ENCODE data around the gene TULP4. TPM values are rescaled to one million over a fixed set of nuclear protein-coding genes. Genes with fewer than 3 reads are reported as not detected.

TULP4 gene
- polyA plus RNA-seq, 2 of the 4 experiments (the other 2 are of a cell fraction) = 5.0 to 10.6 TPM

- no peak for TF ChIP-seq HMGXB4 (CRISPR knock-in tag; IDR thresholded peaks at IDR 0.05; ENCODE audit: borderline replicate concordance)
- no peak for TF ChIP-seq HOXB13 (CRISPR knock-in tag; IDR thresholded peaks at IDR 0.05; ENCODE audit: low read depth)
- TF ChIP-seq HES2 (IDR thresholded peaks at IDR 0.05) = no peak
- no peak for TF ChIP-seq FOSL2 (IDR thresholded peaks at IDR 0.05)
- TF ChIP-seq FOSL2 (CRISPR knock-in tag; IDR thresholded peaks at IDR 0.05) = no peak
- TF ChIP-seq ZC3H11A (IDR thresholded peaks at IDR 0.05) = no peak
- TF ChIP-seq SREBF2 (IDR thresholded peaks at IDR 0.05) = no peak
Measured at GRCh38 chr6:158332237-158332636, 20.0 kb downstream of the TULP4 start (continued).

- ChIA-PET POLR2A (no interaction called here), CTCF (interaction anchor here (2.2 kb wide), 1 partner anchor 21 kb away, joined by 5 read pairs; no protein-coding TSS in a partner anchor)
- ATAC-seq = no peak
- WGBS (ENCODE audit: missing lambda C conversion rate) = 98% methylated on average over 4 of the region's 4 CpGs
- no peak for DNase-seq (ENCODE audit: low read depth in 1 of 2, low spot score in 1 of 2)
- Histone ChIP-seq H3K4me2 (no peak overlapping the region), H3K9me3 (peaks cover 2% of the 10 kb centered on the region; the same call in 1 of the 3 replicates), H3K4me1 (0 out of 3 replicates have a peak, but pooled peaks cover 6% of the 10 kb centered on the region), H3K27ac (no peak overlapping the region), H3K4me3 (no peak overlapping the region)
- TF ChIP-seq EP300 (IDR thresholded peaks at IDR 0.05) (no peak), ZC3H11A (IDR thresholded peaks at IDR 0.05) (no peak), SREBF2 (IDR thresholded peaks at IDR 0.05) (no peak), BHLHE40 (IDR thresholded peaks at IDR 0.05; ENCODE audit: low read depth, low read length) (no peak), GATA3 (IDR thresholded peaks at IDR 0.05; ENCODE audit: borderline replicate concordance) (no peak), CEBPB (IDR thresholded peaks at IDR 0.05) (no peak)
- no peak for FAIRE-seq
Measured at GRCh38 chr6:158333094-158333493, 20.8 kb downstream of the TULP4 start.

GRCh38 chr6:158334534-158334933 is 22.3 kb downstream of the TULP4 start:
- no peak overlapping the region for H3K27ac ChIP-seq
- H3K4me3 ChIP-seq = no peak overlapping the region
- POLR2A ChIA-PET = no interaction called here
- ATAC-seq (no peak), FAIRE-seq (no peak), DNase-seq (ENCODE audit: low read depth in 1 of 2, low spot score in 1 of 2) (no peak)
- 95% methylated on average over 2 of the region's 2 CpGs for WGBS (ENCODE audit: missing lambda C conversion rate)
- TF ChIP-seq HOXA7 (CRISPR knock-in tag; IDR thresholded peaks at IDR 0.05) (no peak), SMC3 (IDR thresholded peaks at IDR 0.05) (no peak)
- H3K9me3 ChIP-seq = peaks cover 2% of the 10 kb centered on the region; the same call in 1 of the 3 replicates
- H3K4me1 ChIP-seq = peaks cover 7% of the 10 kb centered on the region; the same call in 1 of the 3 replicates
- CTCF ChIA-PET = interaction anchor here (1.1 to 2.2 kb wide), 2 partner anchors 20 to 114 kb away, joined by 3 to 5 read pairs; no protein-coding TSS in a partner anchor
- no peak overlapping the region for H3K4me2 ChIP-seq

GRCh38 chr6:158337332-158337731 is 25.1 kb downstream of the TULP4 start:
- H3K4me2 ChIP-seq = no peak overlapping the region
- peaks cover 7% of the 10 kb centered on the region; the same call in 1 of the 3 replicates for H3K4me1 ChIP-seq
- no peak for FAIRE-seq
- TF ChIP-seq CEBPB (IDR thresholded peaks at IDR 0.05) (no peak), PBX3 (IDR thresholded peaks at IDR 0.05) (no peak), MYC (IDR thresholded peaks at IDR 0.05; ENCODE audit: borderline replicate concordance, low read length) (no peak), NR3C1 (IDR thresholded peaks at IDR 0.05) (no peak), CHD2 (IDR thresholded peaks at IDR 0.05; ENCODE audit: low read length, partially characterized antibody) (no peak), CTCF (IDR thresholded peaks at IDR 0.05) (no peak), TFCP2L1 (CRISPR knock-in tag; IDR thresholded peaks at IDR 0.05) (no peak)
- no peak overlapping the region for H3K27ac ChIP-seq
- DNase-seq (ENCODE audit: low read depth in 1 of 2, low spot score in 1 of 2) = no peak
- ChIA-PET CTCF (interaction anchor here (1.1 kb wide), 1 partner anchor 116 kb away, joined by 4 read pairs; no protein-coding TSS in a partner anchor), POLR2A (no interaction called here)
- ATAC-seq = no peak
- WGBS (ENCODE audit: missing lambda C conversion rate) = 83% methylated on average over 2 of the region's 2 CpGs
- peaks cover 2% of the 10 kb centered on the region; the same call in 1 of the 3 replicates for H3K9me3 ChIP-seq
- H3K4me3 ChIP-seq = no peak overlapping the region
